ENCODE data around the gene NCOA4.
"Not testable (repeated sequence)": the region's sequence is repeated elsewhere in the genome, so short reads cannot be mapped to it uniquely, and the experiment has no call there.

NCOA4 gene

DNA sequence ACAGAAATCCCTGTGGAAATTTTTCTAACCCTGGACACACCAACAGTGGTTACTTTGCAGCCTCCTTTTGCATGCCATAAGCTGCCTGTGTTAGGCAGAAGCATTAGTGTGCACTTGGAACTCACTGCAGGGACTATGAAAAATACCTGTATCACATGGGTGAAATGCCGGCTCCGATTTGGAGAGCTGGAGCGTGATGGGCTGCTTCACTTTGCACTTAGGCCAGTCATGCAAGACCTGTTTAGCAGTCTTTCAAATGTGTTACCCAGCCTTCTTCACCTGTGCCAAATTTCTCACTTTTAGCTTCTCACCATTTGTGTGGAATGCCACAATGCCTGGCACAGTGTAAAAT is 11.3 kb downstream of the NCOA4 start:
- DNase-seq, result no peak

DNA sequence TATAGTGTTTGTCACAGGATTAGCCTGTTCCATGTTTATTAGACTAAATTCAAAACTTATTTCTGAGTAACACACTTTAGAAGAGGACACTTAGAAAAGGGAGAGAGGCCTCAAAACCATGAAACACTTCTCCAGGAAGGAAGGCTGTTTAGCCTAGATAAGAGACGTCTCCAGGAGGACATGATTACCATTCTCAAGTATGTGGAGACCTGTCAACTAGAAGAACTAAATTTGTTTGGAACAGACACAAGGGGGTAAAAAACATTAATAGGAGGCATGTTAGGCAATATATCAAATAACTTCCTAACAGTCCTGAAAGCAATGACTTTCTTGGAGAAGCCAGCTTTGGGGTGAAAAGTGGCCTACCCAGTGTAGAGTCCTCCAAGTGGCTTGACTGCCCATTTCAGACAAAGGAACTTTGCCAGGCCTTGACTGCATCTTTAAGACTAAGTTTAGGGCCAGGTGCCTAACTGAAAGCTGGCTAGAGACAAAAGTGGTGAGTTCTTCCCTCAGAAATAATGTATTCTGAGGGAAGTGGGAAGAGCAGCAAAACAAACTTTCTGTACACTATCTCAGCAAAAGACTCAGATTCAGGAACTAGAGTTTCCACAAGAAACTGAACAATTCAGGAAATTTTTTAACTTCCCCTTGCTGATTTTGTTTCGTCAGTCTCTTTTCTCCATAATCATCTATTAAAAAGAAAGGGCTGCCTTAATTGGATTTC is 11.8 kb downstream of the NCOA4 start:
- no peak for DNase-seq

DNA sequence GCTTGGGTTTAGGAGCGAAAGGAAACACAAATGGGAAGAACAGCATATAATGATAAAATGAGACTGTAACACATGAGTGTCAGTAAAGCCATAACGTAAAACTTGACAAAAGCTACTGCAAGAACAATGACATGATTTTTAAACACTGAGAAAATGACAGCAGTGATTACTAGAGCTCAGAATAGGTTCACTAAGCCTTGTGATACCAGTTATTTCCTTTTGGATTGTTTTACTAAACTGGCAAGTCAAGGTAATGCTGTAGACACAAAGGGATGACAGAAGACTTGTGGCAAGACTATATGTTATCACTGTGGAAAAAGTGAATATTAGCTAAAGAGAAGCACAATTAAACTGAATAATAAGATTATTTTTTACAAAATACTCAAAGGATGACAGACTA is 12.7 kb downstream of the NCOA4 start:
- DNase-seq, result no peak

DNA sequence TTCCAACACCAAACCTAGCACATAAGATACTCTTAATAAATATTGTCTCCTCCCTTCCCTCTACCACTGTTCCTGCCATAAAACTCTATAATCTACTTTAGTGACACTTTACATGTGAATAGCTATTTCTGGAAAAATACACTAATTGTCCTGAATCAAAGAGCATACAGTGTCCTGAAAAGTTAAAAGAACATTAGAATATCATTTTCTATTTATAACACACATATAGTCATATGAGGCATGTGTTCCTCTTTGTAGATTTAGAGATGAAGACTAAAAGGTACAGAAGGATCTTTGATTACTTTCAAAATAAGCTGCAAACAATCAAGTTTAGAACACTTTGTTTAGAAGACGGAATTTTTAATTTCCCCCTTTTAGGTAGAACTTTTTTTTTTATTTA is 13.6 kb downstream of the NCOA4 start:
- DNase-seq, result no peak

DNA sequence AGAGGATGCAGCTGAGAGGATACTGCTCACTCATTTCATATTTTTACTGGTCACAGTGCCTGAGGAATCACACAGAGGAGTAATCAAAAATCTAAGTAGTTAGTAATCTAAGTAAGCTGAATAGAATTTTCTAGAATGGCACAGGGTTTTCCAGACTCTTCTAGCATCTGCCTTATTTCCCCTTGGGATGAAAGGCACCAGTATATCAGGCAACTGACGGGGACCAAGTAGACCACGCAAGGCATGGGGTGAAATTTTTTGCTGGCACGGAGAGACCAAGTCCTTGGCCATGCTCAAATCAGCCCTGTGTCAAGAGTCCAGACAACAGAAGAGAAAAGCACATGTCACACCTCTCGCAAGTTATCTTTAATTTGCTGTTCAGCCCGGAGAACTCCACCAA is 14.2 kb downstream of the NCOA4 start:
- DNase-seq, result no peak

DNA sequence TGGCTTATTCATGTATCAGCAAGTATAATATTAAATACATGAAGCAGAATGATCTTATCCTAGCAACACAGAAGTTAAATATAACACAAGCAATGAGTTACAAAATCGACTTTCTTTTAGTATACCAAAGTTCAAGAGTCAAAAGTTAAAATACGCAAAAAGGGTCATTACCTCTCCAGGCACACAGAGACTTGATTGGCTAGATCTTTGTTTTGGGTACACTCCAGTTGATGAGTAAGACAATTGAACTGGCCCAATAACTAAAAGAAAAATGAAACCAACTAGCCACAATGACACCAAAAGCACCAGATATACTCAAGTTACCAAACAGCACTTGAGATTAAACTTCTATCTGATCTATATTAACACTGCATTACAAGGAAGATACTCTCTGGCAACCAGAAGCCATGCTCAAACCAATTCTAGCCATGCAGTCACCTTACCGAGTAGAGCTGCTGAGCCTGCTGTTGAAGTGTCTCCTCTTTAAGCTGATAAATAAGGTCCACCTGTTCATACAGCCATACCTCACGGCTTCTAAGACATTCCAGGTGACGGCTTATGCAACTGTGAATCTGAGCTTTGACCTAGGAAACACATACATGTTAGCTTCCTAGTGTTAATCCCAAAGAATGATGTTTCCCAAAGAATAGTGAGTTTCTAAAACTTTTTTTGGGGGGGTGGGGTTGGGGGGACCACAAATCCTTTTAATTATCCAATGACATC is 15.6 kb downstream of the NCOA4 start:
- DNase-seq, result no peak

DNA sequence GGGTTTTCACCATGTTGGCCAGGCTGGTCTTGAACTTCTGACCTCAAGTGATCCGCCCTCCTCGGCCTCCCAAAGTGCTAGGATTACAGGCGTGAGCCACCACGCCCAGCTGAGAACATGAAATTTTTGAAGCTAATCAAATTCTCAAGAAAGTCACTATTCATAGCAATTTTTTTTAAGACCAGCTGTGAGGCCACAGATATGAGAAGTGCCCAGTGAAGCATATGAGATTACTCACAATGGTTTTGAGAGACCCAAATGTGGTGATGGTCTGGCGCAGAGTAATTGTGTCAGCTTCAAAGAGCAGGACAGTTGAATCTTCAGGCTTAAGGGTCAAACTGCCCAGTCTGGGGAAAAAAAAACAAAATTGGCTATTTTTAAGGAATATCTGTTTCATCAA is 16.2 kb downstream of the NCOA4 start:
- no peak for DNase-seq

DNA sequence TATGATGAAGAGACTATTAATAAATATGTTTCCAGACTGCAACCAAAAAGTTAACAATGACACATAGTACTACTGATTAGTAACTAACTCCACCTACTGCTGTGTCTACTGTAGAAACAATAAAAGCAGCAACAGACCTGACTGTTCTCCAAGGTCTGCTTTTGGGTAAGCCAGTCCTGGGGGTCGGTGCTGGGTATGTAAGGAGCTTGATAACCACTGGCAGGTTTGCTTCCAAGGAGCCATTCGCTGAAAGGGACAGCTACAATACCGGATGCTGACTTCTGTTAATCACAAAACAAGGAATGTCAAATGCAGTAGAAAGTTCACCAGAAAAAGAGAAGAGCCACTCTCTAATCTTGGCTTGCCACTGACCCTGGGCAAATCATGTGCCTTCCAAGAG is 17.7 kb downstream of the NCOA4 start:
- DNase-seq, result no peak

DNA sequence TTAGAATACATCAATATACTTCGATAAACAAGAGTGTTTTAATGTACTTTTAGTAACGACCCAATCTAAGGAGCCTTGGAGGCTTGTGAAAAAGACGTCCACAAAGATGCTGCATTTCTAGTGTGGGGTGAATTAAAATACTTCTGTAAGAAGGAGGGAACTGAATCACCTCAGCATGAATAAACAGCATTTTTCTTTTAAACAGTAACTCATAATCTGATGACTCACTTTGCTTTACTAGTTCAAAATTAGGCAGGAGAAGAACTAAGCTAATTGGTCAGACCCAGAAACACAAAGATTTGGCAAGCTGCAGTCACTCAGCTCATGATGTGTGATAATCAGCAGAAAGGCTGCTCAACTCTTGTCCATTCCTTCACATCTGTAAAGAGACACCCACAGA is 24.2 kb downstream of the NCOA4 start:
- no peak for DNase-seq

DNA sequence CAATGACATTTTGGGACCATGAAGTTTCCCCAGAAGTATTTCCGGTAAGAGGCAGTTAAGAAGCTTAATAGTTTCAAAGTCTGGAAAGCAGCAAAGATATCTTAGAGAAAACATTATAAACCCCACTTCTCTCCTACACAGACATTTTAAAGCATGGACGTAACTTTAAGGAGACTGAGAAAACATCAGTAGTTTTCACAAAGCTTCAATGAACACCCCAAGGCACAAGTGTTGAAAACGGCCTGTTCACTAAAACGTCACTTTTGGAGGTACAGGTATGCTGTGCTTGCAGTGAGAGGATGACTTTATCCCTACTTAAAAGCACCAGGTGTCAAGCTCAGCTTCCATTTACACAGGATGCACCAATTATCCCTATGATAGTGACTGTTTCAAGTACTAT is 25.0 kb downstream of the NCOA4 start:
- DNase-seq, result no peak

DNA sequence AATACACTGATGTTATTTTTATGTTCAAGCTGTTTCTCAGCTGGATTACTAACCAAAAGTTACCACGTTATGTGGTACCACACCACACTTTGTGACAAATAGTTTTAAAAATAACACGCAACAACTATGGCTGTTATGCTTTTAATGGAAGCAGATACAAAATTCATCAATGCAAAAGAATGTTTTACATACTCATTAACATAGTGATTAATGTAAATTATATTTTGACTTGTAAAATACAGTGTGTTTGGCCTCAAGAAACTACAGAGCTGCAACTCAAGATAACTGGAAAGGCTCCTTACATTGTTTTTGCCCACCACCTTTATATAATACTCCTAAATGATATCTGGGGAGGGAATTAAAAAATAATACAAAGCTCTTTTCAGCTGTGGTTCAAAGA is 25.5 kb downstream of the NCOA4 start:
- no peak for DNase-seq

DNA sequence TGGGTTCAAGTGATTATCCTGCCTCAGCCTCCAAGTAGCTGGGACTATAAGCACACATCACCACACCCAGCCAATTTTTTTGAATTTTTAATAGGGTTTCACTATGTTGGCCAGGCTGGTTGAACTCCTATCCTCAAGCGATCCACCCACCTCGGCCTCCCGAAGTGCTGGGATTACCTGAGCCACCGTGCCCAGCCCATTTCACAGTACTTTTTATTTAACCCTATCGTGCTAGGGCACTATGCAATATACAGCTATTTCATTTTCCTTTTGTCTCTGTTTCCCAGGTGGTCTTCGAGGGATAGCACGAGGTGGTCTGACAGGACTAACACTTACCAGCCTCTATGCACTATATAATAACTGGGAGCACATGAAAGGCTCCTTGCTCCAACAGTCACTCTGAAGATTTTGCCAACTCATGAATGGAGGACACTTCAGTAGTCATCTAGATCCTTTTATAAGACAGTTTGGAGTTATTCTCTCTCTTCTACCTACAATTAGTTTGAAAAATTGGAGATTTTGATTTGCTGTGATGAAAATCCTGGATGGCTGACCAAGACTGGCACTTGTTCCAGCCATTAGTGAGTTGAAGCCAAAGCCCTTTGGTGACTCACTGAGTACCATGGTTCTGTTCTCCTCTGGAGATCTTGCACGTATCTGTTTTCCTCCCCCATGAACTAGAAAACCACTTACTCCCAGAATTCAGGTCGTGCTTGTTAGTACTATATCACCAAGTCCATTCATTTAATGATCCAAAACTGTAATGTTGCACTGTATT is 27.3 kb downstream of the NCOA4 start:
- DNase-seq, result no peak

DNA sequence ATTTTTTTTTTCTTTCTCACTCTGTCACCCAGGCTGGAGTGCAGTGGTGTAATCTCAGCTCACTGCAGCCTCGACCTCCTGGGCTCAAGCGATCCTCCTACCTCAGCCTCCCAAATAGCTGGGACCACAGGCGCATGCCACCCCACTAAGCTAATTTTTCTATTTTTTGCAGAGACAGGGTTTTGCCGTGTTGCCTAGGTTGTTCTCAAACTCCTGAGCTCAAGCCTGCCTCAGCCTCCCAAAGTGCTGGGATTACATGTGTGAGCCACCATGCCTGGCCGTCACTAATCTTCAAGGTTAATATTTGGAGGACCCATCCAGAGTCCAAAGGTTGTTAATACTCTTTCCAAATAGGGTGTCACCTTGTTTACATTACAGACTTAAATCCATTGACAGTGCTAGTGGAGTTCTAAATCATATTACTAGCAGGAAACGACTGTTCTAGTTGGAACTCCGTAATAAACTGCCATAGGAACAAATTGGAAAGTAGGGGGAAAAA is 28.2 kb downstream of the NCOA4 start:
- DNase-seq, result not testable (repeated sequence)

DNA sequence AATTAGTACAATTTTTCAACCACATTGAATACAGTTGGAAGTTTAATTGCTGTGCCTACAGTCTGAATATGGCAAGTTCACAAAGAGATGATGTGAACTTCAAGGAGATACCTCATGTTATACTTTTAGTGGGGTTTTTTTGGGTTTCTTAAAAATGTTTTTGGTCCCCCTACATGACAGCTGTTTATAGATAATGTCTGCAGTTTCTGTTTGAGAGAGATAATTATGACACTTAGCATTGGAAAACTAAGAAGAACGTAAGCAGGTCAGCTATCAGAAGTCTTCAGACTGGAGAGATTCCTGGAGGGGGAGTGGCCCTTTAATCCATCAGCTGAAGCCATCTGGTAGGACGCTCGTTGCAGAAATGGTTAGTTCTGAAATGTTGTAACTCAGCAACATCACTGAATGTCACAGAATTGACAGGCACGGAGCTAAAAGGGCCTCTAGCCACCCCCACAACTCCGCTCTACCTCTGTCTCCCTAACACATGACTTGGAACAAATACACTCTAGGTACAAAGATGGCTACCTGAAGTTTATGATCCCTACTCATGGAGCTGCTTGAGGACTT is 29.2 kb downstream of the NCOA4 start:
- no peak for DNase-seq

DNA sequence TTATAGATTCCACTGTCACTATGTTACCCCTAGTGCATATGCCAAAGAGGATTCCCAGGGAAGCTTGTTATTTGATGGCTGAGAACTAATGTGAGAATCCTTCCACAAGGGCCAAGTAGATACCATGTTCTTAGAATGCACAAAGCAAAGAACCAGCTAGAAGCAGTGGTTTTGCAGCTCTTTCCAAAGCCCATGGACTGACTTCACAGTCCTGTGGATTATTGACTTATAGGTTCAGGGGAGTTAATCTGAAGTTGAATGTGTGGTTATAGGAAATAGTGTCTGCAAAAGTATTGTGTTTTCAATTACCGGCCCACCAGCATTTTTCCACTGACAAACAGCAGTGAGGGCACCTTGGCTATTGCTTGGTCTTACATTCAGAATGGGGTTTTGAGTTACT is 29.9 kb downstream of the NCOA4 start:
- no peak for DNase-seq

DNA sequence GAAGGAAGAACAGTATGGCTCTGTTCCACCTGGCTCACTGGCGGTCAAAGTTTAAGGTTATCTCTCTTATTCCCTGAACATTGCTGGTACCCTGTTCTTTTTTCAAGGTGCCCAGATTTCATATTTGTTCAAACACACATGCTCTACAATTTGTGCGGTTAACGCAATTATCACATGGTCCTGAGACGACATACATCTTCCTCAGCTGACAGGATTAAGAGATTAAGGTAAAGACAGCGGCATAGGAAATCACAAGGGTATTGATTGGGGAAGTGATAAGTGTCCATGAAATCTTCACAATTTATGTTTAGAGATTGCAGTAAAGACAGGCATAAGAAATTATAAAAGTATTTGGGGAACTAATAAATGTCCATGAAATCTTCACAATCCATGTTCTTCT is 30.5 kb downstream of the NCOA4 start:
- DNase-seq, result not testable (repeated sequence)

DNA sequence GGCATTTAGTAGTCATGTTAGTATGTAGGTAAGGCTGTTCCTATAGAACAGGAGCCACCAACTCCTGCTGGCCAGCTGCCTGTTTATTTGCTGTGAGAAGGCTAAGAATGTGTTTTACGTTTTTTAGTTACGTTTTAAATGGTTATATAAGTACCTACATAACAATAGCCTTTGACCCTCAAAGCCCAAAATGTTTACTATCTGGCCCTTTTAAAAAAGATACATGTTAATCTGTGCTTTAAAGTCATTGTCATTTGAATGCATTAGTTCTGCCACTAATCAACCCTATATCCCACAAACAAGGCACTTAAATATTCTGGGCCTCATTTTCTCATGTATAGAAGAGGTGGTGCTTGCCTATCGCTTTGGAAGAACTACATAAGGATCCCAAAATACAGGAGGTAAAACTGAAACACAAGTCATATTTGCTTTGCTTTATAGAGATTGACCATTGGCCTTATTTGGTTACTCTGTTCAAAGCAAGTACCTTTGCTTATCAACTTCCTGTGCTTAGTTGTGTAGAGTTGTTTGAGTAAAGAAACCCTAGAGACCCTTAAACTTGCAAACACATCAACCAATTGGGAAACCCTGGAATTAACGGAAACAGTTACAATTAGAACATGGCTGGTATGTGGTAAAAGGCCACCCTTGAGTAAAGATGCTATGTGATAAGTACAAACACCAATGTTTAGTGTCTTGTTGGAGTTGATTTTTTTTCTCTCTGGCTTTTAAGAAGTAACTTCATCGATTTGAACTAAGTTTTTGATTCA is 32.2 kb downstream of the NCOA4 start:
- DNase-seq, result no peak

DNA sequence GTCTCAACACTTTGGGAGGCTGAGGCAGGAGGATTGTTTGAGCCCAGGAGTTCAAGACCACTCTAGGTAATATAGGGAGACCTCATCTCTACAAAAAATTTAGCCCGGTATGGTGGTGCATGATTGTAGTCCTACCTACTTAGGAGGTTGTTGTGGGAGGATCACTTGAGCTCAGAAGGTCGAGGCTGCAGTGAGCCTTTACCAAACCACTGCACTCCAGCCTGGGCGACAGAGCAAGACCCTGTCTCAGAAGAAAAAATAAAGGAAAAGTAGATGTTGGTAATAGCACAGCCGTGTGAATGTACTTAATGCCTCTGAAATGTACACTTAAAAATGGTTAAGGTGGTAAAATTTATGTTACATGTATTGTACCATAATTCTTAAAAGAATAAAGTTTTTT is 32.9 kb downstream of the NCOA4 start:
- no peak for DNase-seq

DNA sequence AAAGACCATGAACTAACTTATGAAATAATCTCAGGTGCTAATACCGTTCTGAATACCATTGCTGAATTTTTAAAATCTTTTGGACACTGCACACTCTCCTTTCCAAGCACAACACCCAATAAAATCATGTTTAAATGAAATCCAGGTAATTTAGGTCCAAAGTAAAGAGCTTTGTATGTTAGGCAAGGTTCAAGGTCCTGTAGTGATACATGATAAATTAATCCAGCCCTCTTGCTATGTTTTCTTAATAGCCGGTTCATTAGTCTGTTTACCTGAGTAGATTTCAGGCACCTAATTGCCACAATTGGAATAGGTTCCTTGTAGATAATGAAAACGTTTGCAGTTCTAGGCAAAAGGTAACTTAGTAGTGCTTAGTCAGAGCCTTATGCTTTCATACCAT is 44.8 kb downstream of the NCOA4 start:
- not testable (repeated sequence) for DNase-seq

DNA sequence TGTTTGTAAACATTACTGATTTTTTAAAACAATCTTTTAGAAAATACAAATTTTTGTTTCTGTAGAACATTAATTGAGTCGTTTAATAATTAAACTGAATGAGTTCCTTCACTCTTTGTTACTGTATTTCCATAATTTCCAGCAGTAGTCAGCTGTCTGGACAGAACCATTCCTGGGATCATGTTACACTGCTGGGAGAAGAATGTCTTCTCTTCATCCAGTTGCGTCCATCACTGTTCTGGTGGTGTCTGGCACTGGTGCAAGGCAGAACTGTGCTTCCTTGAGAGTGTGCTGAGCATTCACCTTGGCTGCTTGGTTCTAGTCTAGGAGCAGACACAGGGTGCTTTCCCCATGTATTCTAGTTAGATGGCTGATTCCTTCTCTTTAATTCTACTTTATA is 46.0 kb downstream of the NCOA4 start:
- not testable (repeated sequence) for DNase-seq

DNA sequence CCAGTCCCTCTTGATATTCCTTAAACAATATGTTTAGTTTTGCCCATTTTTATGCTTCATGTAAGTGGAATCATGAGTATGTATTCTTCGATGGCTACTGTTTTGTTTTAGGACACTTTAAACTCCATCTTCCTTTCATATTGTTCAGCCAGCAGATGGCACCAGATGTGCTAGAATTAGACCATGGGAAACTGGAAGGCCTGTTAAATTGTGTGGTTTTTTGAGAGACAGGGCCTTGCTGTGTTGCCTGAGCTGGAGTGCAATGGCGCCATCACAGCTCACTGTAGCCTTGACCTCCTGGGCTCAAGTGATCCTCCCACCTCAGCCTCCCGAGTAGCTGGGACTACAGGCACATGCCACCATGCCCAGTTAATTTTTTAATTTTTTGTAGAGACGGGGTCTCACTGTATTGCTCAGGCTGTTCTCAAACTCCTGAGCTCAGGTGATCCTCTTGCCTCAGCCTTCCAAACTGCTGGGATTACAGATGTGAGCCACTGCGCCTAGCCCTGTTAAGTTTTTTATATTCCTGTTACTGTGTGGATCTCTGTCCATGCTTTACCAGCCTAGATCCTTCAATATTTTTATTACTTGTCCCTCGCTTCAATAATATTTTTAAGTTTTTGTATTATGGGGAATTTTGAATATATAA is 46.8 kb downstream of the NCOA4 start:
- not testable (repeated sequence) for DNase-seq

DNA sequence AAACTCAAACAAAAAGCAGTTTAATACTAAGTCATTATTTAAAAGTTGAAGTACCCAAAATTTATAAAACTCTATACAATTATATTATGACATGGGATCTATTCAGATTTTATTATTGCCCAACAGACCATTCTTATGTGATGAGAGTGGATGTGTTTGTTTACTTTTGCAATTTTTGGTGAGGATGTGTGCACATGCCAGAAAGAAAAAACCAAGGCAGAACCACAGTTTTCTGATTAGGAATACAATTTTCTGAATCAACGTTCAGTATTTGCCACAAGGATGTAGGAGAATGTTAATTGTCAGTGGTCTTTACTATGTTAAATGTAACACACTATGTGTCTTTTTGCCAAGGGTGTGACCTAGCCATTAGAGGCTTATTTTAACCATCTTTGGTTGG is 49.1 kb downstream of the NCOA4 start:
- not testable (repeated sequence) for DNase-seq

Measured in NCI-H1092 treated with DMSO at 0.1 percent for 48 hours (cell line).